Activated CD8-positive, alpha-beta memory T cell treated with anti-CD3 and anti-CD28 coated beads, Interleukin-2, amount 50 U/mL, for 24 hours (primary cell): Measurements from ENCODE around the gene SLC66A1.
A peak's percentile ranks its signal among the peaks of the same experiment; 100 is the strongest.

Experiments
- DNase-seq: peaks from one replicate; pipeline ENCODE4 v3.0.0-alpha.2; 2020; ENCODE audit errors: extremely low read depth

Gene SLC66A1

GRCh38 chr1:19325368-19325957, 13.3 kb downstream of the SLC66A1 start:
- DNase-seq = no peak

GRCh38 chr1:19325958-19326747, 14.0 kb downstream of the SLC66A1 start:
- no peak for DNase-seq

GRCh38 chr1:19326748-19327065, 14.6 kb downstream of the SLC66A1 start:
- no peak for DNase-seq

- DNase-seq = no peak
These were observed 15.2 kb downstream of the SLC66A1 start for GRCh38 chr1:19327301-19327700.

- no peak for DNase-seq
These were observed 15.6 kb downstream of the SLC66A1 start for GRCh38 chr1:19327736-19328135.

GRCh38 chr1:19328486-19328885, 16.4 kb downstream of the SLC66A1 start:
- DNase-seq = no peak

GRCh38 chr1:19329188-19329587, 17.1 kb downstream of the SLC66A1 start:
- DNase-seq = no peak

- no peak for DNase-seq
These were observed 17.5 kb downstream of the SLC66A1 start for GRCh38 chr1:19329611-19330010.

GRCh38 chr1:19330449-19331135, 18.5 kb downstream of the SLC66A1 start:
- no peak for DNase-seq

GRCh38 chr1:19331262-19331878, 19.2 kb downstream of the SLC66A1 start:
- DNase-seq = no peak

- no peak for DNase-seq
These were observed 20.7 kb downstream of the SLC66A1 start for GRCh38 chr1:19332832-19333231.

GRCh38 chr1:19333587-19334354, 21.6 kb downstream of the SLC66A1 start:
- no peak for DNase-seq

- DNase-seq = peak; percentile 40
These were observed 24.4 kb downstream of the SLC66A1 start for GRCh38 chr1:19336543-19336942.

GRCh38 chr1:19337289-19337688, 25.2 kb downstream of the SLC66A1 start:
- no peak for DNase-seq

GRCh38 chr1:19338323-19338762, 26.2 kb downstream of the SLC66A1 start:
- DNase-seq = no peak

- DNase-seq = no peak
These were observed 27.2 kb downstream of the SLC66A1 start for GRCh38 chr1:19339214-19339861.

GRCh38 chr1:19340387-19340937, 28.3 kb downstream of the SLC66A1 start:
- DNase-seq = no peak

- DNase-seq = peak; percentile 34
These were observed 29.3 kb downstream of the SLC66A1 start for GRCh38 chr1:19341201-19342061.

GRCh38 chr1:19342062-19342750, 30.1 kb downstream of the SLC66A1 start:
- no peak for DNase-seq
